Left ventricle myocardium inferior (tissue), 1 donor: ENCODE measurements around the gene OR5B3. TPM values are rescaled to one million over a fixed set of nuclear protein-coding genes. Genes with fewer than 3 reads are reported as not detected.

Source experiments
- DNase-seq: peaks from one replicate; pipeline ENCODE4 v3.0.0-alpha.2; 2020
- H3K27ac ChIP-seq: fragments of 200-600 bp; replicated peaks from 2 replicates; pipeline ENCODE4 v1.8.0; 2021
- H3K27me3 ChIP-seq: fragments of 200-600 bp; 2 replicates; pipeline ENCODE4 v1.8.0; 2021; ENCODE audit warnings: low read depth
- H3K36me3 ChIP-seq: fragments of 200-600 bp; 2 replicates; pipeline ENCODE4 v1.8.0; 2021
- H3K4me1 ChIP-seq: fragments of 200-600 bp; 2 replicates; pipeline ENCODE4 v1.8.0; 2021
- H3K4me3 ChIP-seq: fragments of 200-600 bp; 2 replicates; pipeline ENCODE4 v1.8.0; 2021; ENCODE audit warnings: mild to moderate bottlenecking, moderate library complexity
- H3K9me3 ChIP-seq: fragments of 200-600 bp; replicated peaks from 2 replicates; pipeline ENCODE4 v1.8.0; 2021
- CTCF ChIP-seq: fragments of 200-600 bp; IDR thresholded peaks from 2 replicates; pipeline ENCODE4 v1.8.0; 2021; ENCODE audit warnings: antibody characterized with exemption, mild to moderate bottlenecking, borderline replicate concordance
- intact Hi-C: fragments of 100-400 bp; cut with micrococcal nuclease; formaldehyde crosslinking; loops from one replicate; pipeline ENCODE4 v1.11.0; 2022
- long read RNA-seq: library from polyadenylated mRNA; unstranded; transcript quantifications from one replicate; pipeline ENCODE4 v2.0.0, GENCODE V29; 2021
- total RNA-seq: library from RNA; stranded (reverse); fragmentation: NEBNext Ultra II Directional; extraction: Animal tissue kit (Norgen Biotek cat#: 25700); gene quantifications from one replicate; pipeline ENCODE4 v1.2.1, GENCODE V29; 2021
- donor health status: DM: no; HTN: yes; CAD: no; lungs with severe emphysema.

OR5B3 gene
- total RNA-seq: not detected
- long read RNA-seq: 0 reads

GRCh38 chr11:58406774-58407173 is at the start of gene OR5B3:
Gene OR5B3 (minus strand): TSS chr11:58406874. CDS start chr11:58403409, 3,465 bp downstream.
- intact Hi-C loops: no loop called here
- H3K27ac ChIP-seq: no peak within 1 kb of the TSS
- DNase-seq: no peak
- no peak within 1 kb of the TSS for H3K4me3 ChIP-seq
- H3K27me3 ChIP-seq: no peaks in the 10 kb centered on the region
- peaks cover 67% of the 10 kb centered on the region for H3K9me3 ChIP-seq
- H3K36me3 ChIP-seq: no peaks in the 10 kb centered on the region
- TF ChIP-seq CTCF: no peak
- no peaks in the 10 kb centered on the region for H3K4me1 ChIP-seq

- peaks cover 46% of the 10 kb centered on the region for H3K9me3 ChIP-seq
- no peaks in the 10 kb centered on the region for H3K4me1 ChIP-seq
- no peak overlapping the region for H3K4me3 ChIP-seq
- H3K36me3 ChIP-seq: no peaks in the 10 kb centered on the region
- no peak for TF ChIP-seq CTCF
- no peaks in the 10 kb centered on the region for H3K27me3 ChIP-seq
- intact Hi-C loops: no loop called here
- DNase-seq: no peak
- H3K27ac ChIP-seq: no peak overlapping the region
These were observed 44.9 kb upstream of the OR5B3 start for GRCh38 chr11:58451585-58451984.

- H3K27me3 ChIP-seq: no peaks in the 10 kb centered on the region
- no peak overlapping the region for H3K4me3 ChIP-seq
- no peak for DNase-seq
- peaks cover 69% of the 10 kb centered on the region for H3K9me3 ChIP-seq
- no peak for TF ChIP-seq CTCF
- no peaks in the 10 kb centered on the region for H3K4me1 ChIP-seq
- H3K36me3 ChIP-seq: no peaks in the 10 kb centered on the region
- intact Hi-C loops: no loop called here
- no peak overlapping the region for H3K27ac ChIP-seq
These were observed 39.6 kb upstream of the OR5B3 start for GRCh38 chr11:58446294-58446693.

- DNase-seq: no peak
- no peaks in the 10 kb centered on the region for H3K27me3 ChIP-seq
- peaks cover 58% of the 10 kb centered on the region for H3K9me3 ChIP-seq
- H3K4me1 ChIP-seq: no peaks in the 10 kb centered on the region
- intact Hi-C loops: no loop called here
- H3K36me3 ChIP-seq: no peaks in the 10 kb centered on the region
- no peak overlapping the region for H3K4me3 ChIP-seq
- no peak for TF ChIP-seq CTCF
- H3K27ac ChIP-seq: no peak overlapping the region
These were observed 37.6 kb upstream of the OR5B3 start for GRCh38 chr11:58444300-58444699.

GRCh38 chr11:58442136-58442535 is 35.5 kb upstream of the OR5B3 start, which contains the start of gene OR5B12:
Gene OR5B12 (minus strand): TSS chr11:58442236. CDS start chr11:58440151, 2,085 bp downstream.
- no peaks in the 10 kb centered on the region for H3K4me1 ChIP-seq
- no peaks in the 10 kb centered on the region for H3K36me3 ChIP-seq
- H3K27me3 ChIP-seq: no peaks in the 10 kb centered on the region
- H3K27ac ChIP-seq: no peak within 1 kb of the TSS
- peaks cover 47% of the 10 kb centered on the region for H3K9me3 ChIP-seq
- TF ChIP-seq CTCF: no peak
- H3K4me3 ChIP-seq: no peak within 1 kb of the TSS
- no peak for DNase-seq
- intact Hi-C loops: no loop called here
